Measurements from ENCODE around the gene KHDC1L. TPM values are rescaled to one million over a fixed set of nuclear protein-coding genes. Genes with fewer than 3 reads are reported as not detected.
A peak's percentile ranks its signal among the peaks of the same experiment; 100 is the strongest.
"Not testable (repeated sequence)": the region's sequence is repeated elsewhere in the genome, so short reads cannot be mapped to it uniquely, and the experiment has no call there.

Gene KHDC1L
- total RNA-seq, 1 experiment from 2014 or later: 4.4 TPM

DNA sequence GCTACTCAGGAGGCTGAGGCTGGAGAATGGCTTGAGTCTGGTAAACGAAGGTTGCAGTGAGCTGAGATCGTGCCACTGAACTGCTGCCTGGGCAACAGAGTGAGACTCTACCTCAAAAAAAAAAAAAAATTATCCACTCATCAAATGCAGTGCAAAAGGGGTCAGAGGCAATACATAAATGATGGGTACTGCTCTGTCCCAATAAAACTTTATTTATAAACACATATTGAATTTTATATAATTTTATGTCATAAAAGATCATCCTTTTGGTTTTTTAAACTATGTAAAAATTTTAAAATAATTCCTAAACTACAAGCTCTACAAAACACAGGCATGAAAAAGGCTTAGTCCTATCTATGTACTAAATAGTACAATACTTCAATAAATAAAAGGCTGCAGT, 27.4 kb upstream of the KHDC1L start:
- DNase-seq: no peak
- Histone ChIP-seq H3K9me2 (replicated peaks; ENCODE audit: insufficient read depth, low read length) (no peaks in the 10 kb centered on the region), H3K9me3 (ENCODE audit: low read length) (no peaks in the 10 kb centered on the region), H3K79me2 (ENCODE audit: low read length) (no peaks in the 10 kb centered on the region), H3K27me3 (ENCODE audit: low read length) (no peaks in the 10 kb centered on the region), H3K27ac (ENCODE audit: low read length) (no peak overlapping the region), H3K36me3 (ENCODE audit: insufficient read depth, low read length) (no peaks in the 10 kb centered on the region), H2AFZ (ENCODE audit: low read length) (no peak overlapping the region), H3K4me3 (ENCODE audit: low read length) (no peak overlapping the region), H3K9ac (ENCODE audit: low read length) (no peak overlapping the region), H3K4me2 (ENCODE audit: low read depth, low read length, poor library complexity, severe bottlenecking) (no peak overlapping the region), H4K20me1 (ENCODE audit: insufficient read depth, low read depth, low read length) (no peaks in the 10 kb centered on the region), H3K4me1 (ENCODE audit: low read length) (no peaks in the 10 kb centered on the region)

DNA sequence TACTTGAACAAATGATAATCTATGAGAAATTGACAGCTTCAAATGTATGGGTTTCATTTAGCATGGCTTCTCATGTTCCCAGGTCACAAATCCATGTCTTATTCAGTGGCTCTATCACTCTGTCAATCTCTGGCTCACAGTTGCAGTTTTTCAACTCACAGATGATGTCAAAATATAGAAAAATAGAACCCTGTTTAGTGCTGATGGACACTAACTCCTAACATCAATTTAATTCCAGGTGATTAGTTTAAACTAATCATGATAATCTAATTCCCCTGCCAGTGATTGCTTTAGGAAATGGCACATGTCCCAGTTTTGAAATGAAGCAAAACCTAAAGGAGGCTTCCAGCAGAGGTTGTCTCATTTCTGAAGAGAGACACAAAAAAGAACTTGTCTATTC, 24.7 kb upstream of the KHDC1L start:
- Histone ChIP-seq H4K20me1 (ENCODE audit: insufficient read depth, low read depth, low read length) (no peaks in the 10 kb centered on the region), H3K79me2 (ENCODE audit: low read length) (no peaks in the 10 kb centered on the region), H3K36me3 (ENCODE audit: insufficient read depth, low read length) (no peaks in the 10 kb centered on the region)

DNA sequence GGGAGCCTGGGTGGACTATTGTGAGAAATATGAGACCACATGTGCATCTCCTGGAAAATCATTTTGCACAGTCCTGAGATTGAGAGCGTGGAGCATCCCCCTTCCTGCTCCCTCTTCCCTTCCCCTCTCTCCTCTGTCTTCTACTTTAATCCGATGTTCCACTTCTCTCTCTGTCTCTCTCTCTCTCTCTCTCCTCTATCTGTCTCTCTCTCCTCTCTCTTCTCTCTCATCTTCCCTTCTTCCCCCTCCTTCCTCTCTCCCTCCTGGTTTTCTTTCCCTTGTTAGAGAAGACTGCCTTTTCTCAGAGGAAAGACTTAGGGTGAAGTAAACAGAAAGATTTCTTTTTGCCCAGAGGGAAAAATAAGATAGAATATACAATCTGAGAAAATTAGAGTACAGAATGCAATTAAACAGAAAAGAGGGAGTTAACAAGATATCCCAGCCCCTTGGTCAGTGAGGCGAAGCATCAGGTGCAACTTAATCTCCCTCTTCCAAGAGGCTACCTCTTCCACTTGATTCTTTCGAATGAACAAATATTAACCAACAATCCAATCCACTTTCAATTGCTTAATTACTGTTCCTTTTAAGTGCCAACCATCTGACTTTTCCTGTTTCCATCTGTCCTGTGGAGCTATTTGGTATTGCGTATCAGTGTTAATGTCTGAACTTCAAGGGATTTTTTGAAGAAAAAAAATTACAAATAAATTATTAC, 23.1 kb upstream of the KHDC1L start:
- Histone ChIP-seq H3K27ac (ENCODE audit: low read length) (no peak overlapping the region), H2AFZ (ENCODE audit: low read length) (no peak overlapping the region), H3K79me2 (ENCODE audit: low read length) (no peaks in the 10 kb centered on the region), H3K36me3 (ENCODE audit: insufficient read depth, low read length) (no peaks in the 10 kb centered on the region), H3K4me1 (ENCODE audit: low read length) (no peaks in the 10 kb centered on the region), H4K20me1 (ENCODE audit: insufficient read depth, low read depth, low read length) (no peaks in the 10 kb centered on the region), H3K27me3 (ENCODE audit: low read length) (no peaks in the 10 kb centered on the region), H3K9me2 (replicated peaks; ENCODE audit: insufficient read depth, low read length) (no peaks in the 10 kb centered on the region), H3K4me2 (ENCODE audit: low read depth, low read length, poor library complexity, severe bottlenecking) (no peak overlapping the region), H3K4me3 (ENCODE audit: low read length) (no peak overlapping the region), H3K9ac (ENCODE audit: low read length) (no peak overlapping the region), H3K9me3 (ENCODE audit: low read length) (no peaks in the 10 kb centered on the region)
- DNase-seq: no peak

More for the DNA sequence above, 24.7 kb upstream of the KHDC1L start:
- Histone ChIP-seq H2AFZ (ENCODE audit: low read length) (no peak overlapping the region), H3K4me3 (ENCODE audit: low read length) (no peak overlapping the region), H3K9ac (ENCODE audit: low read length) (no peak overlapping the region), H3K4me2 (ENCODE audit: low read depth, low read length, poor library complexity, severe bottlenecking) (no peak overlapping the region), H3K9me3 (ENCODE audit: low read length) (no peaks in the 10 kb centered on the region), H3K27me3 (ENCODE audit: low read length) (no peaks in the 10 kb centered on the region), H3K27ac (ENCODE audit: low read length) (no peak overlapping the region), H3K9me2 (replicated peaks; ENCODE audit: insufficient read depth, low read length) (no peaks in the 10 kb centered on the region), H3K4me1 (ENCODE audit: low read length) (no peaks in the 10 kb centered on the region)
- DNase-seq: no peak

DNA sequence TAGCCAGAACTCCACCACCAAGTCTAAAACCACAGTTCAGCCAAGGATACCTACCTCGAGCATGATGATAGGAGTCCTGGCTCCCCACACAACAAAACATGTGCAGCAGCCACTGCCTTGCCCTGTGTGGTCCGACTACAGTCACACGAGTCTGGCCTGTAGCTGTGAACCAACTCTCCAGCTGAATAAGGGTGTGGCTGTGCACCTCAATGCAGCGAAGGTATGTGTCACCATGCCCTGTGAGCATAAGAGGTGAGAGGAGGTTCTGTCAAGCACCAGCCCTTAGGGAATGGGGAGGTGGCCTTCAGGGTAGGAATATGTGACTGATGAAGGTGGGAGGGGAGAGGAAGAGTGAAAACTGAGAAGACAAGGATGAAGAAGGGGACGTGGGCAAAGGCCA, 16.7 kb upstream of the KHDC1L start:
- no peaks in the 10 kb centered on the region for H3K4me1 ChIP-seq (ENCODE audit: low read length)
- no peak for DNase-seq
- H3K9me2 ChIP-seq (replicated peaks; ENCODE audit: insufficient read depth, low read length): no peaks in the 10 kb centered on the region
- no peaks in the 10 kb centered on the region for H3K36me3 ChIP-seq (ENCODE audit: insufficient read depth, low read length)
- no peaks in the 10 kb centered on the region for H4K20me1 ChIP-seq (ENCODE audit: insufficient read depth, low read depth, low read length)
- no peaks in the 10 kb centered on the region for H3K9me3 ChIP-seq (ENCODE audit: low read length)
- no peak overlapping the region for H3K9ac ChIP-seq (ENCODE audit: low read length)
- H2AFZ ChIP-seq (ENCODE audit: low read length): no peak overlapping the region
- no peaks in the 10 kb centered on the region for H3K27me3 ChIP-seq (ENCODE audit: low read length)
- no peak overlapping the region for H3K27ac ChIP-seq (ENCODE audit: low read length)
- no peak overlapping the region for H3K4me3 ChIP-seq (ENCODE audit: low read length)
- H3K4me2 ChIP-seq (ENCODE audit: low read depth, low read length, poor library complexity, severe bottlenecking): no peak overlapping the region
- H3K79me2 ChIP-seq (ENCODE audit: low read length): no peaks in the 10 kb centered on the region

DNA sequence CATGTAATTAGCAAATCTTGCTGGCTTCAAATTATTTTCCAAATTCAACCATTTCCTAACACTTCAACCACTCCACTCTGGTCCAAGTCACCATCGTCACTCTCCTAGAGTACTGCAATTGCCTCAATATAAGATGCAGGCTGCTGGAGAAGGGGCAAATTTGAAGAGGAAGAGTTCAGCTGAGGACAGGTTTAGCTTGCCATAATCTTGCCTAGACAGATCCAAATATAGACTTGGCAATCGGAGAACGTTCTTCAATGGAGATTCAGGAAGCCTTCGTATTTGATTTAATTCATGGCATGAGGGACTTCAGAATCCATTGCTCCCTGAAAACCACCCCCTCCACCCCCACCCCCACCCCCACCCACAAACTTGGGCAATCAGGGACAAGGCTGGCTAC, 15.4 kb upstream of the KHDC1L start:
- Histone ChIP-seq H3K4me3 (ENCODE audit: low read length) (no peak overlapping the region), H3K27me3 (ENCODE audit: low read length) (no peaks in the 10 kb centered on the region), H3K9ac (ENCODE audit: low read length) (no peak overlapping the region), H2AFZ (ENCODE audit: low read length) (no peak overlapping the region), H3K79me2 (ENCODE audit: low read length) (no peaks in the 10 kb centered on the region), H3K4me1 (ENCODE audit: low read length) (no peaks in the 10 kb centered on the region), H3K4me2 (ENCODE audit: low read depth, low read length, poor library complexity, severe bottlenecking) (no peak overlapping the region), H3K27ac (ENCODE audit: low read length) (no peak overlapping the region), H3K9me3 (ENCODE audit: low read length) (no peaks in the 10 kb centered on the region), H3K36me3 (ENCODE audit: insufficient read depth, low read length) (no peaks in the 10 kb centered on the region), H3K9me2 (replicated peaks; ENCODE audit: insufficient read depth, low read length) (no peaks in the 10 kb centered on the region), H4K20me1 (ENCODE audit: insufficient read depth, low read depth, low read length) (no peaks in the 10 kb centered on the region)
- no peak for DNase-seq

DNA sequence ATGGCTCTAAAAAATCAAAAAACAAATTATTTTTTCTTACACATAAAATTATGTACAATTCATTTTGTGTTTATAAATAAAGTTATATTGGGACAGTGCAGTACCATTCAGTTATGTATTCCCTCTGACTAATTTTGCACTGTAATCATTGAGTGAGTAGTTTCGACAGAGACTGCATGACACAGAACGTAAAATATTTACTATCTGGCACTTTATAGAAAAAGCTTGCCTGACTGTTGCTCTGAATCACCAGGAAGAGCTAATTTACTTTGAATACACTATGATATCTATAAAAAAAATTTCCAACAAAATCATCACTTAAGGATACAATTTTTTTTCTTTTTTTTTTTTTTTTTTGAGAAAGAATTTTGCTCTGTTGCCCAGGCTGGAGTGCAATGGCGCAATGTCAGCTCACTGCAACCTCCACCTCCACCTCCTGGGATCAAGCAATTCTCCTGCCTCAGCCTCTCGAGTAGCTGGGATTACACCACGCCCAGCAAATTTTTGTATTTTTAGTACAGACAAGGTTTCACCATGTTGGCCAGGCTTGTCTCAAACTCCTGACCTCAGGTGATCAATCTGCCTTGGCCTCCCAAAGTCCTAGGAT, 11.0 kb upstream of the KHDC1L start:
- no peak overlapping the region for H3K9ac ChIP-seq (ENCODE audit: low read length)
- no peak for DNase-seq
- no peaks in the 10 kb centered on the region for H3K79me2 ChIP-seq (ENCODE audit: low read length)
- H3K9me3 ChIP-seq (ENCODE audit: low read length): no peaks in the 10 kb centered on the region
- H3K4me3 ChIP-seq (ENCODE audit: low read length): no peak overlapping the region
- H2AFZ ChIP-seq (ENCODE audit: low read length): no peak overlapping the region
- no peaks in the 10 kb centered on the region for H3K9me2 ChIP-seq (replicated peaks; ENCODE audit: insufficient read depth, low read length)
- H3K27me3 ChIP-seq (ENCODE audit: low read length): no peaks in the 10 kb centered on the region
- no peak overlapping the region for H3K27ac ChIP-seq (ENCODE audit: low read length)
- no peak overlapping the region for H3K4me2 ChIP-seq (ENCODE audit: low read depth, low read length, poor library complexity, severe bottlenecking)
- H3K36me3 ChIP-seq (ENCODE audit: insufficient read depth, low read length): no peaks in the 10 kb centered on the region
- H4K20me1 ChIP-seq (ENCODE audit: insufficient read depth, low read depth, low read length): no peaks in the 10 kb centered on the region
- H3K4me1 ChIP-seq (ENCODE audit: low read length): peaks cover 25% of the 10 kb centered on the region

GRCh38 chr6:73234733-73235132, 9.4 kb upstream of the KHDC1L start:
- Histone ChIP-seq H3K27me3 (ENCODE audit: low read length) (no peaks in the 10 kb centered on the region), H3K9ac (ENCODE audit: low read length) (no peak overlapping the region), H3K4me3 (ENCODE audit: low read length) (no peak overlapping the region), H3K4me2 (ENCODE audit: low read depth, low read length, poor library complexity, severe bottlenecking) (no peak overlapping the region), H3K4me1 (ENCODE audit: low read length) (peaks cover 31% of the 10 kb centered on the region), H2AFZ (ENCODE audit: low read length) (no peak overlapping the region), H3K79me2 (ENCODE audit: low read length) (no peaks in the 10 kb centered on the region), H3K9me3 (ENCODE audit: low read length) (no peaks in the 10 kb centered on the region), H3K36me3 (ENCODE audit: insufficient read depth, low read length) (no peaks in the 10 kb centered on the region), H3K9me2 (replicated peaks; ENCODE audit: insufficient read depth, low read length) (no peaks in the 10 kb centered on the region), H3K27ac (ENCODE audit: low read length) (no peak overlapping the region), H4K20me1 (ENCODE audit: insufficient read depth, low read depth, low read length) (no peaks in the 10 kb centered on the region)
- DNase-seq: no peak

- DNase-seq; H3K4me2 ChIP-seq (ENCODE audit: low read depth, low read length, poor library complexity, severe bottlenecking); H3K9ac ChIP-seq (ENCODE audit: low read length); H3K9me3 ChIP-seq (ENCODE audit: low read length); H4K20me1 ChIP-seq (ENCODE audit: insufficient read depth, low read depth, low read length); H3K9me2 ChIP-seq (replicated peaks; ENCODE audit: insufficient read depth, low read length); H2AFZ ChIP-seq (ENCODE audit: low read length); H3K4me3 ChIP-seq (ENCODE audit: low read length); H3K36me3 ChIP-seq (ENCODE audit: insufficient read depth, low read length); H3K27me3 ChIP-seq (ENCODE audit: low read length); H3K79me2 ChIP-seq (ENCODE audit: low read length): not testable (repeated sequence)
- Histone ChIP-seq H3K27ac (ENCODE audit: low read length) (peak overlapping the region; percentile 88; the same call in 1 of the 2 replicates), H3K4me1 (ENCODE audit: low read length) (peaks cover 32% of the 10 kb centered on the region)
These were observed 8.7 kb upstream of the KHDC1L start for GRCh38 chr6:73233971-73234370.
